Fibroblast of mammary gland (primary cell): ENCODE results near the gene PAIP2.
"Not testable (repeated sequence)": the region's sequence is repeated elsewhere in the genome, so short reads cannot be mapped to it uniquely, and the experiment has no call there.

ENCODE experiments used
- DNase-seq: peaks from one replicate; pipeline ENCODE4 v3.0.0-alpha.2; 2010; ENCODE audit warnings: low read depth
- H3K4me3 ChIP-seq: 2 replicates; pipeline ENCODE4 v1.5.1; 2011; ENCODE audit warnings: low read depth, mild to moderate bottlenecking, low read length, moderate library complexity; ENCODE audit not compliant: control insufficient read depth
- TF ChIP-seq, protein P1 (sequence below): conservative IDR thresholded peaks from 2 replicates; pipeline ENCODE4 v1.5.1; 2011; ENCODE audit warnings: low read depth, low read length, inconsistent platforms; ENCODE audit not compliant: control insufficient read depth, insufficient read depth

The PAIP2 gene

DNA sequence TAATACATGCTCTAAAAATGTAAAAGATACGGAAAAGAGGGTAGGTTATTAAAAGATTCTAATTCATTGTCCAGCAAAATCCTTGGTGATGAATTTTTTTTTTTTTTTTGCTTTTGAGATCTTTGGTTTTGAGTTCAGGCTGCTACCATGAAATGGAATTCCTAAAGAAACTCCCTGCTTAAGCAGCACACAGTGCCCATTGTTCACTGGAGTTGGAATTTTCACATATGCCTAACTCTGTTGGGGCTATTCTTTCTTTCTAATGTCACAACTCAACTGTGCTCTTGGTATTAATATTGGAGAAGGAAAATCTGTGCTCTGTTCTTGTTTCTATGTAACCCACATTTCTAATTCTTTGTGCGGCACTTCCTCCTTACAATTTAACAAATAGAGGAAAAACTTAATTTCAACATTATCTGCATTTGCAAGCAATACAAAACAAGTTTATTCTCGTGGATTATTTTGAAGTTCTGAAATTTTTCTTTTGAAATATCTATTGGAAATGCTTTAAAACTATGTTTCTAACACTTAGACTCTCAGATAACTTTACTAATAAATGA, 26.5 kb upstream of the PAIP2 start:
- no peak overlapping the region for H3K4me3 ChIP-seq
- DNase-seq, result no peak
- TF ChIP-seq, protein P1, sequence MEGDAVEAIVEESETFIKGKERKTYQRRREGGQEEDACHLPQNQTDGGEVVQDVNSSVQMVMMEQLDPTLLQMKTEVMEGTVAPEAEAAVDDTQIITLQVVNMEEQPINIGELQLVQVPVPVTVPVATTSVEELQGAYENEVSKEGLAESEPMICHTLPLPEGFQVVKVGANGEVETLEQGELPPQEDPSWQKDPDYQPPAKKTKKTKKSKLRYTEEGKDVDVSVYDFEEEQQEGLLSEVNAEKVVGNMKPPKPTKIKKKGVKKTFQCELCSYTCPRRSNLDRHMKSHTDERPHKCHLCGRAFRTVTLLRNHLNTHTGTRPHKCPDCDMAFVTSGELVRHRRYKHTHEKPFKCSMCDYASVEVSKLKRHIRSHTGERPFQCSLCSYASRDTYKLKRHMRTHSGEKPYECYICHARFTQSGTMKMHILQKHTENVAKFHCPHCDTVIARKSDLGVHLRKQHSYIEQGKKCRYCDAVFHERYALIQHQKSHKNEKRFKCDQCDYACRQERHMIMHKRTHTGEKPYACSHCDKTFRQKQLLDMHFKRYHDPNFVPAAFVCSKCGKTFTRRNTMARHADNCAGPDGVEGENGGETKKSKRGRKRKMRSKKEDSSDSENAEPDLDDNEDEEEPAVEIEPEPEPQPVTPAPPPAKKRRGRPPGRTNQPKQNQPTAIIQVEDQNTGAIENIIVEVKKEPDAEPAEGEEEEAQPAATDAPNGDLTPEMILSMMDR, result no peak

DNA sequence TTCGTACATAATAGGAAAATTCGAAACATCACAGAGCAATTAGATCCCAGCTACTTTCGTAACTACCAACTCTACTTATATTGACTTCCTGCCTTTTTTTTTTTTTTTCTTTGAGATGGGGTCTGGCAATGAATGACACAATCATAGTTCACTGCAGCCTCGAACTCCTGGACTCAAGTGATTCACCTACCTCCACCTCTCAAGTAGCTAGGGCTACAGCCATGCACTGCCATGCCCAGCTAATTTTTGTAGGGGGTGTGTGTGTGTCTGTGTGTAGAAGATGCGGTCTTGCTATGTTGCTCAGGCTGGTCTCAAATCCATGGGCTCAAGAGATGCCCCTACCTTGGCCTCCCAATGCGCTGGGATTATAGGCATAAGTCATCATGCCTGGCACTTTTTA, 5.8 kb upstream of the PAIP2 start:
- TF ChIP-seq, protein P1, result no peak
- DNase-seq, result no peak
- H3K4me3 ChIP-seq, result no peak overlapping the region

DNA sequence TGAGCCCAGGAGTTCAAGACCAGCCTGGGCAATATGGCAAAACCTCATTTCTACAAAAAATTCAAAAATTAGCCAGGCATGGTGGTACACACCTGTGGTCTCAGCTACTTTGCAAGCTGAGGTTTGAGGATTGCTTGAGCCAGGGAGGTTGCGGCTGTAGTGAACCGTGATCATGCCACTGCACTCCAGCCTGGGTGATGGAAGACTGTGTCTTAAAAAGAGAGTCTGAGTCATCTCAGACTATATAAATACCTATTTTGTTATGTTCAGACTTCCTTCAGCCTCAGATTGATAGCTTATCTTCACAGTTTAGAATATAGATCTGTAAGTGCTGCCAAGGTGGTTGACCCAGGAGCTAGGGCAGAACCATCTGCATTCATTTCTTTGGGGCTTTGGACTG, 1.6 kb upstream of the PAIP2 start:
- TF ChIP-seq, protein P1, result no peak

DNA sequence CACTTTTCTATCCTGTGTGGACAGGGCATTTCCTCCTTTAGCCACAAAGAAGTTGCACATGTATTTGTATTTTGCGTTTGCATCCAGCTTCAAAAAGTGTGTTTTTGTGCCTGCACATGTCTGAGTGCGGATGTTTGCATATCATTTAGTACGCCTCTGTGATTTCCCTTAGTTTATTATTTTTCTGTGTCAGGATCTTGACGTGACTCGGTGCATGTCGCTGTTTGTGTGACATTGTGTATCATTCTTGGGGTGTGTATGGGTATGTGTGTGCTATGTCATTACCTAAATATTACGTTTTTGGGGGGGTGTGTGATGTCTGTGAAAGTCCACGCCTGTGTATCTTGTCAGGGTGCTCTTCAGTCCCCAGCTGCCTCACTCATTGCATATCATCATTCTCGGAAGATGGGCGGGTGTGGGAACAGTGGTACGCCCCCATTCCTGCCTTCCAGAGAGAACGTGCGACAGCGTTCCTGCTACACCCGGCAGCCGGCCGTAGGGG, 416 bp upstream of the PAIP2 start:
- DNase-seq, result peak; percentile 8
- peak overlapping the region; percentile 98 for H3K4me3 ChIP-seq
- TF ChIP-seq, protein P1, result no peak

More for the DNA sequence above, 1.6 kb upstream of the PAIP2 start:
- DNase-seq, result no peak
- H3K4me3 ChIP-seq, result no peak overlapping the region

DNA sequence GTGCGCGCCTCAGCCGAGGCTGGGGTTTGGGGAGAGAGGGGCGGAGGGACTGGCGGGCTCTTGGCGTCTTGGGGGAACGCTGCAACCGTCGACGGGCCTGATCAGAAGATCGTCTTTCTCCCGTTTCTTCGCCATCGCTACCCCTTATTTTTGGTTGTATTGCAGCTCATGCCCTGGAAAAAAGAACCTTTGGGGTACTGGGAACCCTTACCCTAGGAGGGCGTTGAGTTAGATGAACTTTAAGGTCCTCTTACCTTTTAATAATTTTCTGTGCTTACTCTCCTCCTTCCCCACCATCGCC, 719 bp downstream of the PAIP2 start:
- TF ChIP-seq, protein P1, result no peak
- H3K4me3 ChIP-seq, result peak overlapping the region; percentile 98
- DNase-seq, result no peak

DNA sequence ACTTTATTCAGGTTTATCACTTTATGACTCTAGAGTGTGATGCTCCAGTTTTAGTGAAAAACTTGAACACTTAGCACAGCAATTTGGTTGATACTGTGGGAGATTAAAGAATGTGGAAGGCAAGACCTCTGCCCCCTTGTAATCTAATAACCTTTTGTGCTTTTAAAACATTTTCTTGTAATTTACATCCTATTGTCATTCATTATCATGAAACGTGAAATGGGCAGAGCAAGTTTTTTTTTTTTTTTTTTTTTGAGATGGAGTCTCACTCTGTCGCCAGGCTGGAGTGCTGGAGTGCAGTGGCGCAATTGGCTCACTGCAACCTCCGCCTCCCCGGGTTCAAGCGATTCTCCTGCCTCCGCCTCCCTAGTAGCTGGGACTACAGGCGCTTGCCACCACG, 1.8 kb downstream of the PAIP2 start:
- DNase-seq, result no peak
- TF ChIP-seq, protein P1, result no peak
- H3K4me3 ChIP-seq, result peak overlapping the region; percentile 98

DNA sequence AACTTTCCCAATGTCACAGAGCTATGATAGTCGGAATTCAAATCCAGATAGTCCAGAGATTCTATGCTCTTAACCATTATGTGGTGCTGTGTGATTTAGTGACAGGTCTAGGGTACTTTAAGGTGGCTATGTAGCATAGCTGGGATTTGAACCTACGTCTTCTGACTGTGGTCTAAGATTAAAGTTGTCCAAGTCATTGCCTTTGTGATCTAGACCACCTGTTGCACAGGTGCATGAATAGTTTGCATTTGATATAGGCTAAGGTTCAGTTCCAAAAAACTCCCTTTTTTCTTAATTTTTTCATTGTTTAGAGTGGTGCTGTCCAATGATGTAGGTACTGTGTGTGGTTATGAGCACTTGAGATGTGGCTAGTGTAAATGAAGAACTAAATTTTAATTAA, 2.5 kb downstream of the PAIP2 start:
- H3K4me3 ChIP-seq, result no peak overlapping the region
- TF ChIP-seq, protein P1, result no peak
- DNase-seq, result no peak

DNA sequence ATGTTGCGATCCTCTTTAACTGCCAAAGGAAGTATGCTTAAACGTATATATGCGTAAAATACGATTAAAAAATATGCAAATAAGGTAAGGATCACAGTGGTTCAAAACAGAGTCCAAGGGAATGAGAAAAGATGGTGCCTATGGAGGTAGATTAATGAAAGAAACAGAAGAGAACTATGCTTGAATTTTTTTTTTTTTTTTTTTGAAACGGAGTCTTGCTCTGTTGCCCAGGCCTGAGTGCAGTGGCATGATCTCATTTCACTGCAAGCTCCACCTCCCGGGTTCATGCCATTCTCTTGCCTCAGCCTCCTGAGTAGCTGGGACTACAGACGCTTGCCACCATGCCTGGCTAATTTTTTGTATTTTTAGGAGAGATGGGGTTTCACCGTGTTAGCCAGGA, 3.8 kb downstream of the PAIP2 start:
- not testable (repeated sequence) for DNase-seq, H3K4me3 ChIP-seq

DNA sequence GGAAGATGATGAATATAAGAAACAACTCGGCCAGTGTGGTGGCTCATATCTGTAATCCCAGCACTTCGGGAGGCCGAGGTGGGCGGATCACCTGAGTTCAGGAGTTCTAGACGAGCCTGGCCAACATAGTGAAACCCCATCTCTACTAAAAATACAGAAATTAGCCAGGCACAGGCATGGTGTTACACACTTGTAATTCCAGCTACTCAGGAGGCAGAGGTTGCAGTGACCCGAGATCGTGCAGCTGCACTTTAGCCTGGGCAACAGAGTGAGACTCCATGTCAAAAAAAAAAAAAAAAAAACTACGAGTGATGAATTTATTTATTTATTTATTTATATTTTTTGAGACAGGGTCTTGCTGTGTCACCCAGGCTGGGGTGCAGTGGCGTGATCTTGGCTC, 6.2 kb downstream of the PAIP2 start:
- not testable (repeated sequence) for DNase-seq, H3K4me3 ChIP-seq
